GM12864 (cell line): ENCODE results near the gene NANOS2.
A peak's percentile ranks its signal among the peaks of the same experiment; 100 is the strongest.

ENCODE experiments used
- DNase-seq: peaks from one replicate; pipeline ENCODE4 v3.0.0-alpha.2; 2011; ENCODE audit warnings: low read depth
- H3K4me3 ChIP-seq: 2 replicates; pipeline ENCODE4 v1.5.1; 2011; ENCODE audit warnings: mild to moderate bottlenecking, low read depth, low read length, control low read depth
- TF ChIP-seq, protein P1 (sequence below): IDR thresholded peaks from 2 replicates; pipeline ENCODE4 v1.5.1; 2011; ENCODE audit warnings: low read depth, mild to moderate bottlenecking, moderate library complexity, low read length, control low read depth, inconsistent platforms; ENCODE audit errors: missing control alignments

The NANOS2 gene

DNA sequence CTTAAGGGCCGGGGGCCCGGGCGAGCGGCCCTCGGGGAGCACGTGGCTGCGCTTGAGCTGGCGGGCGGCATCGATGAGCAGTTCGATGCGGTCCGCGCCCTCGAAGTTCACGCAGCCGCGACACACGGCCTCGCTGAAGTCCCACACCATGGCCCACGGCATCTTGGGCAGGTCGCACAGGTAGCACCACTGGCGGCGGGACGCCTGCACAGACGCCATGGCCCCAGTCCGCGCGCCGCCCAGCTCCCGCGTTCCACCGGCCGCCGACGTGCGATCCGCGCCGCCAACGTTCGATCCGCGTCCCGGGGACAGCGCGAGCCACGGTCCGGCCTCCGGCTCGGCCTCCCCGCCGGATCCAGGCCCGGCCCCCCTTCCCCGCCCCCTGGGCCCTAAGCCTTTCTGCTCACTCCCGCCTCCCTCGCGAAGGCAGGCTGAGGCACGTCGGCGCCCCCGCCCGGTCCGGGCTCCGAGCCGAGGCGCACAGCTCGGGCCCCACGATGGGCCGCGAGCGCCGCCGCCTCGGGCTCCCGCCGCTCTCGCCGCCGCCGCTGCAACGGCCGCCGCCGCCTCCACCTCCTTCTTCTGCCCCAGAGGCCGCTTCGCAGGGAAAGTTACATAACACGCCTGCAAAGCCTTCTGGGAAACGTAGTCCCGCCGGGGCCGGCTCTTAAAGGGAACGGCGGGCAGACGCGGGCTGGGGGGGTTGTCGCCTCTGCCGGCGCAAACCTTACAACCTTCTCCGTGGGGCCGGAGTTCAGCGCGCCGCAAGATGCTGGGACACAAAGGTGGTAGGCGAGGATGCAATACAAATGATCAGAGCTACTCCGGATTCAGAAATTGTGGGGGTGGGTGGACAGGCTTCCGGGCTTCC lies 28.8 kb downstream of the NANOS2 start, which contains the start of gene IRF2BP1:
Gene IRF2BP1 (minus strand): TSS at position 586 of the 871 bp plus-strand sequence. CDS start 367 bp downstream, at position 219.
- TF ChIP-seq, protein P1, sequence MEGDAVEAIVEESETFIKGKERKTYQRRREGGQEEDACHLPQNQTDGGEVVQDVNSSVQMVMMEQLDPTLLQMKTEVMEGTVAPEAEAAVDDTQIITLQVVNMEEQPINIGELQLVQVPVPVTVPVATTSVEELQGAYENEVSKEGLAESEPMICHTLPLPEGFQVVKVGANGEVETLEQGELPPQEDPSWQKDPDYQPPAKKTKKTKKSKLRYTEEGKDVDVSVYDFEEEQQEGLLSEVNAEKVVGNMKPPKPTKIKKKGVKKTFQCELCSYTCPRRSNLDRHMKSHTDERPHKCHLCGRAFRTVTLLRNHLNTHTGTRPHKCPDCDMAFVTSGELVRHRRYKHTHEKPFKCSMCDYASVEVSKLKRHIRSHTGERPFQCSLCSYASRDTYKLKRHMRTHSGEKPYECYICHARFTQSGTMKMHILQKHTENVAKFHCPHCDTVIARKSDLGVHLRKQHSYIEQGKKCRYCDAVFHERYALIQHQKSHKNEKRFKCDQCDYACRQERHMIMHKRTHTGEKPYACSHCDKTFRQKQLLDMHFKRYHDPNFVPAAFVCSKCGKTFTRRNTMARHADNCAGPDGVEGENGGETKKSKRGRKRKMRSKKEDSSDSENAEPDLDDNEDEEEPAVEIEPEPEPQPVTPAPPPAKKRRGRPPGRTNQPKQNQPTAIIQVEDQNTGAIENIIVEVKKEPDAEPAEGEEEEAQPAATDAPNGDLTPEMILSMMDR, result no peak
- peak; percentile 71 for DNase-seq
- H3K4me3 ChIP-seq, result peak within 1 kb of the TSS; percentile 60

DNA sequence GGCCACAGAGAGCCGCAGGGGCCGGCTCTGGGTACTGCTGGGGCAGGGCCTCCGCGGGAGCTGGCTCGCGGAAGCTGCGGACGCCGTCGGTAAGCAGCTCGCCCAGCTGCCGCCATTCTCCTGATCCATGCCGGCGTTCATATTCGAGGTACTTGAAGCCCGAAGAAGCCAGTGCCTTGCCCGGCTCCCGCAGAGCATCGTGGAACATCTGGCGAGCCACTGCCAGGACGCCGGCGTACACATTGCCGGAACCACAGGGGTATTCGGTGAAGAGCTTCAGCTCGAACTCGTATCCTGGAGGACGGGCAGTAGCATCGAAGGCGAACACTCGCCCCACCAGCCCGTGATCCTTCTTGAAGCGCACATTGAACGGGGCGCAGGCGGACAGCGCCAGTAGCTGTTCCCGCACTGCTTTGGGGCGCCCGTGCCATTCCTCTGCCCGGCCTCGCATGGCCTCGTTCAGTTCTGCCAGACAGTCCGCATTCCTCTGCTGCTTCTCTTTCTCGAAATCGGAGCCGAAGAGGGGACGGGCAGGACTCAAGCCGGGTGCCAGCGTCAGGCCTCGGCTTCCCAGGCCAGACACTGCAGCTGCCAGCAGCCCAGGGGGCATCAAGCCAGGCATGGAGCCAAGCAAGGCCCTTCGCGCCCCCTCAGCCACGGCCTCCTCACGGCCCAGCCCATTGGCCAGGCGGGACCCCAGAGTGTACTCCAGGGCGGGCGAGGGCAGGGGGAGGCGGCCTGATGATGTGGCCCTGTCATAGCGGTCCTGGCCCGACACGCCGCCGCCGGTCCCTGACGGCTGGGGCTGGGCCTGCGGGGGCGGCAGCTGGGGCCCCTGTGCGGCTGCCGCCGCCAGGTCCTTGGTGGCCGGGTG lies 29.7 kb downstream of the NANOS2 start:
- H3K4me3 ChIP-seq, result peak overlapping the region; percentile 60
- TF ChIP-seq, protein P1, result no peak
- no peak for DNase-seq

DNA sequence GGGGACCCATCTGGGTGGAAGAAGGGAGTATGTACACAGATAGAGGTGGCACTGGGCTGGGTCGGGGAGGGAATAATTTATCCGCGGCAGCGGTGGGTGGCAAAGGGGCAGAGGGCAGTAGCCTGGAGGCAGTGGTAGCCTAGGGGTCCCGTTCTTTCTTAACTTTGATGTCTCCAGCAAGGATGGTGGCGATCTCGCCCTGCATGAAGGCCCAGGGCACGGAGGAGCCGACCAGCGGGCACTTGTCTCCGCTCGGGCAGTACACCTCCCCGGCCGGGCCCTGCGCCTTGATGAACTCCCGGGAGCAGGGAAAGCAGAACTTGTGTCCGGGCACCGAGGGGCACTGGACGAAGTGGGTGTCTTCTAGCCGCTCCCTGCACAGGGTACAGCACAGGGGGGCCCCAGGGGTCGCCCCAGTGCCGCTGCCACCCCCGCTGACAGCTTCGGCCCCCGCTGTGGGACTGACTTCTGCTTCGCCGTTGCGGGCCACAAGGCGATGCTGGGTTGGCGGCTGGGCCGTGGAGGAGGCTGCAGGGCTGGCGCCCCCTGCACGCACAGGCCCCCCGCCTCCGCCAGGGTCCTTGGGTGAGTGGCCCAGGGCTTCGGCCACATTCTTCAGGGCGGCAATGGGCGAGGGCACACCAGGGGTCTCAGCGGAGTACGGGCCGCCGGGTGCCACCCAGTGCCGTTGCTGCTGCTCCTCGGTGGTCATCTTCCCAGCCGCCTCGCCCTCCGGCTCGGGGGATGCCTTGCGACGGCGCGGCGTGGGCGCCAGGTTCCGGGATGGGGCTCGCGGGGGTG lies 30.5 kb downstream of the NANOS2 start:
- TF ChIP-seq, protein P1, result no peak
- DNase-seq, result no peak
- H3K4me3 ChIP-seq, result no peak overlapping the region

DNA sequence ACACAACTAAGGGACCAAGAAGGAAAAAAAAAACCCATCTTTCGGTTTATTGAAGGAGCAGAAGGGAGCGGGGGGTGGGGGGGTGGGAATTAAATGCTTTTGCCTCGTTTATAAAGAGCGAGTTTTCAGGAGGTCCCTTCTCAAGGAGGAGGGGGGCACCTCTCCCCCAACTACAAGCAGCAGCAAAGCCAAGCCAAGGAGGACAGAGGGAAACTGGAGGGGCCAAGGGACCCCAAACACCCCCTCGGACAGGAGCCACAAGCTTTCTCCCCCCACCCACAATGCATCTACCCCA lies 31.0 kb downstream of the NANOS2 start:
- no peak for DNase-seq
- TF ChIP-seq, protein P1, result no peak
- H3K4me3 ChIP-seq, result no peak overlapping the region

DNA sequence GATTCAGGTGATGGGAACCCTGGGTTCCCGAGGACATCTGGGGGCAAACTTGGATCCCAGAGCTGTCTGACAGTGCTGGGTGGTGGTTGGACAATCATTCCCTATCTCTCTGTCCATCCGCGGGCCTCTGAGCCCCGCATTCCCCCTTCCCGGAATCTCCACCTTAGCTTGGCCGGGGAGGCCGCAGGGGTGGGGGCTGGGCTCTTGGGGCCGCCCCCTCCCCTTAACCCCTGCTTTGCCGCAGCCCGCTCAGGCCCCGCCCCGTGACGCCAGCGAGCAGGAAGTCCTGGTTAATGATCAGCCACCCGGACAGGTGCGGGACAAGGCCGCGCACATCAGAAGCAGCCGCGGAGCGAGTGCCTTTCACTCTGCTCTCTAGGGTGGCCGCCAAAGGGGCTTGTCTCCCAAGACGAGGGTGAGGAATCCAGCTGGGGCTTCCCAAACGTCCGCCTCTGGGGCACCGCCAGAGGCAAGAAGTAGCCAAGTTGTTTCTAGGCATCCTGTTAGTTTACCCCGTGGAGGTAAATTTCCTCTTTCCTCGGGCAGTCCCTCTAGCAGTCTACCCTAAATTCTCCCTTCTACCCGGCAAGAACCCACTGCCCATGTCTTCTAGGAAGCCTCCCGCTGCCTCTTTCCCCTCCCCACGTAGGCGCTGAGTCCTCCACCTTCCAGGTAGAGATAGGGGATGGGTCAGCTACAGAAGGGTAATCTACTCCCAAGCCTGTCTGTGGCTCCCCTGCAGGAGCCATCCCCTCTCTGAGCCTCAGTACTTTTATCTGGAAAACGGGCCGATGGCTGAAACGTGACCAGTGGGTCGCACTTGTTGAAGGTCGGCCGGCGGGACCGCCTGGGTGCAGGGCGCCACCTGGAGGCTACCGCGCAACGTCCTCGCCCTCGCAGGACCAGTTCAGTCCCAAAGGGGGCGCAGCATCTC lies 31.7 kb downstream of the NANOS2 start:
- TF ChIP-seq, protein P1, result peak; percentile 98
- no peak overlapping the region for H3K4me3 ChIP-seq
- peak; percentile 49 for DNase-seq
